Hypothalamus (tissue), 51 donors: Measurements from ENCODE around the gene USP3.
"Not testable (repeated sequence)": the region's sequence is repeated elsewhere in the genome, so short reads cannot be mapped to it uniquely, and the experiment has no call there.

Source experiments
- DNase-seq, 51 donors: peaks; one replicate each; lab custom pipeline; 2025; lab: John Stamatoyannopoulos, UW

USP3 gene

DNA sequence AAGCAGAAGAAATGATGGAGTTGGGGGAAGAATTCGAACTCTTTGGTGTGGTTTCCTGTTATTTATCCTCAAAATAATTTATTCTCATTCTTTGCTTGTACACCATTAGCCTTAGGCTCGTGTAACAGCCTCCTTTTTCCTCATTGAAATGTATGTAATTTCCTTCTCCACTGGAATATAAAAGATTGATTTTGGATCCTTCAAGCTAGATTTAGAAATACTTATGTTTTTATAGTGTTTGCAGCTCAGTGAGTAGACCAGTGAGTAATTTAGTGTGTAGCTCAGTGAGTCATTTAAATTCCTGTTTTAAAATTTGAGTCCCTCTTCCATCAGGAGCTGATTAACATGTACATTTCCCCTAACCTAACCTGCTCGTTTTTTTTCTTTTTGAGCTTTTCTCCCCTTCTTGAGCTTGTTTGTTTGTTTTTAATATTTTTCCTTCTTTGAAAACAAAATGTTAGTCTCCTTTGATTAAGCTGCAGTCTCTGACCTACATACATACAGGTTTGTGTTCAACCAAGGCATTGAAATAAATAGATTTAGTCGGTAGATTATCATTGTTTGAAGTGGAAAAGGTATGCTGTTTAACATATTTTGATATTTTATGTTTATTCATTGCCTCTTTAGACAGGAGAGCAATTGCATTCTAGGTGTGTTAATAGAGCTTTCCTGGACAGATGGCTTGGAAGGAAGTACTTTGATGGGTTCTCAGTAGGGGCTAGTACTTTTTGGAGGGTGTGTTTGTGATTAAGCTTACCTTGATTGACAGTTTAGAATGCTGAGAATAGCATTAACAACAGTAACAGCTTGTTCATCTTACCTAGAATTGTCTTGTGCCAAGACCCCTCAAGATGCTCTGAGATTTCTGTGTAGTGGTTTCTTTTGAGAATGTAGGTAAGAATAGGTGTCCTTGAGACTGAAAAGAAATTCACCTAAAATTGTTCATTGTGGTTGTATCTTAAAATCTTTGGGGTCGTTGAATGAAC lies 5.9 kb downstream of the USP3 start:
- DNase-seq = no peak

DNA sequence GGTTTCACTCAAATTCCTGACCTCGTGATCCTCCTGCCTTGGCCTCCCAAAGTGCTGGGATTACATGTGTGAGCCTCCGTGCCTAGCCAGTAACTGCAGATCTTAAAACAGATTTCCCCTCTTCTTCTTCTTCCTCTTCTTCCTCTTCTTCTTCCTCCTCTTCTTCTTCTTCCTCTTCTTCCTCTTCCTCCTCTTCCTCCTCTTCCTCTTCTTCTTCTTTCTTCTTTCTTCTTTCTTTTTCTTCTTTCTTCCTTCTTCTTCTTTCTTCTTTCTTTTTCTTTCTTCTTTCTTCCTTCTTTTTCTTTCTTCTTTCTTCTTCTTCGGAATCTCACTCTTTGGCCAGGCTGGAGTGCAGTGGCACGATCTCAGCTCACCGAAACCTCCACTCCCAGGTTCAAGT lies 7.8 kb downstream of the USP3 start:
- no peak for DNase-seq

DNA sequence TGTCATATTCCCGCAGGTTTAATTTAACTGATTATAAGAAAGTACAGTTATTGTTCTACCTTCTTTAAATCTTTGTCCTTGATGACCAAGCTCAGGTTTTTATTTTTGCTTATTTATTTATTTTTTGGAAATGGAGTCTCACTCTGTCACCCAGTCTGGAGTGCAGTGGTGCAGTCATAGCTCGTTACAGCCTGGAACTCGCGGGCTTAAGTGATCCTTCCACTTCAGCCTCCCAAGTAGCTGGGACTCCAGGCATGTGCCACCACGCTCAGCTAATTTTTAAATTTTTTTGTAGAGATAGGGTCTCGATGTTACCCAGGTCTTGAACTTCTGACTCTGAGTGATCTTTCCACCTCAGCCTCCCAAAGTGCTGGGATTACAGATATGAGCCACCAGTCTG lies 8.9 kb downstream of the USP3 start:
- no peak for DNase-seq

DNA sequence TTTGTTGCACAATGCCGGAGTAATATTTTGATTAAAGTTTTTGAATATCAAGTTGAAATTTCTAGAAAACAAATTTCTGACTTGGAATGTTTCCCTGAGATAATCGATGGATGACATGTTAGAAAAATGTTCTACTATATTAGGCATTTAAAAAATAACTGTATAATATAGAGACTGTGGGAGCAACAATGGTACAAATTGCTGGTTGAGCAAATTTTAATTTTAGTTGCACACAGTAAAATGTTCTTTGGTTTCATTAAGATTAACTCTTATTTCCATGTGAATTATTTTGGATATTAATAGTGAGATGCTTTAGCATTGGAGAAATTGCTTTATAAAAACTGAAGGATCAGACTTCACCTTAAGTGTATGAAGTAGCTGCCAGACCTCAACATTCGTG lies 9.3 kb downstream of the USP3 start:
- DNase-seq = no peak

DNA sequence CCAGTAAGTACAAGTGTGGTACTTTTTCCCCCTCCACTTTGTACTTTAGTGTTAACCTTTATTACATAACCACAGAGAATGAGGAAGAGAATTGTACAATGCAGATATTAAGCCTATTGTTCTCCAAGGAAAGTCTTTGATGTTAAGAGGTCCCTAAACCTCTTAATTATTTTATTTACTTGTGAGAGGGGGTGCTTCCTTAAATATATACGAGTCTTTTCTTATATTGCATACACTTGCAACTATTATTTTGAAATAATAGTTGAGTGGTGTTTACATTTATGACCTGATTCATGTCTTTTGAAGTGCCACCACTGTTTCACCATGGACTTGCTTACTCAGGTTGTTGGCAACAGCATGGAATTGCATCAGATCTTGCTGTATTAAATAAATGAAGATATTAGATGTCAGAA lies 10.1 kb downstream of the USP3 start:
- DNase-seq = no peak

DNA sequence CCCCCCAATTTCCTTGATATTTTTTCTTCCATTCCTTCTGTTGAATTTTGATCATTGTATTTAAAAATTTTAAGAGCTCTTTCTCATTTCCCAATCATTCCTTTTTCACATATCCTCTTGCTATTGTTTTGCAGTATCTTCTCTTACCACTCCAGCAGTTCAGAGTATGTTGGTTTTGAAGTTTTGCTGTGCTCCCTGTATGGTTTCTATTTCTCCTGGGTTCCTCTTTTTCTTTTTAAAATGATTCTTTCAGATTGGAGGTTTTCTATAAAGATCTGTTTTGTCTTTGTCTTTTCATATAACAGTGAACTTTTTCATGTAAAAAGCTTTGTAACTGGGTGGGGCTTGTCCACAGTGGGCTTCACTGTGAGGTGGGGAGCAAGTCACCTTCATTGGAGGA lies 12.8 kb downstream of the USP3 start:
- DNase-seq = no peak

DNA sequence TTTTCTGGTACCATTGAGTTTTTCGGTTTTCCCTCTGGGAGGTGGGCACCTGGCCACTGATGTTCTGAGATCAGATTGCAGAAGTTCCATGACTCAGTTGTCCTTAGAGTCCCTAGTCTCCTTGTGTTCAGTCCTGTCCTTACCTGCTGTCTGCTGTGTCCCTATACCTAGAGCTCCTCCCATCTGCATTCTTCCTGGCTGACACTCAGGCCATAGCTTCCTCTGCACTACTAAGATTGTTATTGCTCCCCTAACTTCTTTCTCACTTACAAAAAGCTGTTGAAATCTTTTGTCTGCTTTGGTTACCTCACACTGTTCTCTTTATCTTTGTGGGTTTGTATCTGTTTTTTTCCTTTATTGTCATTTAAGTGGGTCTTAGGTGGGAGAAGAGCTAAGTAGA lies 13.2 kb downstream of the USP3 start:
- DNase-seq = no peak

DNA sequence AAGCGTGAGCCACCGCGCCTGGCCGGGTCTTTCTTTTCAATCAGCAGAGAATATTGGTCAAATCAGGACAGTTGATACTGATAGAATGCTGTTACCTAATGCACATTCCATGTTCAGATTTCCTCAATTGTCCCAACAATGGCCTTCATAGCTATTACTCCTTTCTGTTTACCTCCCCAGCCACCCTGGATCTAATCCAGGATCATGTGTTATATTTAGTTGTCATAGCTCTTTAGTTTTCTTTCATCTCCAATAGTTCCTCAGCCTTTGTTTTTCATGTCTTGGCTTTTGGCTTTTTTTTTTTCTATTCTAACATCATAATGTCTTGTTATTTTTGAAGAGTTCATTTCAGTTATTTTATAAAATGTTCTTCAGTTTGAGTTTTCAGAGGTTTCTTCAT lies 14.6 kb downstream of the USP3 start:
- no peak for DNase-seq

DNA sequence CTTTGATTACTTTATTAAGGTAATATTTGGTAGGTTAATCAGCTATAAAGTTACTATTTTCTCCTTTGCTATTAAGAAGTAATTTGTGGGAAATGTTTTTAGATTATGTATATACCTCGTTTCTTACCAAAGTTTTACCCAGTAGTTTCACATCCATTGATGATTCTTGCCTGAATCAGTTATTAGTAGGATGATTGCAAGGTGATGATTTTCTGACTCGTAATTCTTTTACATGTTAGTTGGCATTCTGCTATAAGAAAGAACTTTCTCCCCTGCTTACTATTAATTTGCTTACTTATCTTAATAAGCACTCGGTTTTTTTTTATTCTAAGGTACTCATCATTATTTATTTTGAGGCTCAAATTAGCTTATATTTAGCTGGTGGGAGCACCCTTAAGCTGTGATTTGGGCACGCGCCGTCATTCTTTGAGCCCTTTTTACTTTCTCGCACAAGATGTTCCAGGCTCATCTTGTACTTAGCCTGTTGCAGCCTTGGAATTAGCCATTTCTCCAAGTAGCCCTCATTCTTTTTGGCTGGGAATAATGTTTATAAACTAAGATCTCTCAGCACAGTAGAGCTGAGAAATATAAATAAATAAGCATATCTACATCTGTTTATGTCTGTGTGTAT lies 15.3 kb downstream of the USP3 start:
- no peak for DNase-seq

DNA sequence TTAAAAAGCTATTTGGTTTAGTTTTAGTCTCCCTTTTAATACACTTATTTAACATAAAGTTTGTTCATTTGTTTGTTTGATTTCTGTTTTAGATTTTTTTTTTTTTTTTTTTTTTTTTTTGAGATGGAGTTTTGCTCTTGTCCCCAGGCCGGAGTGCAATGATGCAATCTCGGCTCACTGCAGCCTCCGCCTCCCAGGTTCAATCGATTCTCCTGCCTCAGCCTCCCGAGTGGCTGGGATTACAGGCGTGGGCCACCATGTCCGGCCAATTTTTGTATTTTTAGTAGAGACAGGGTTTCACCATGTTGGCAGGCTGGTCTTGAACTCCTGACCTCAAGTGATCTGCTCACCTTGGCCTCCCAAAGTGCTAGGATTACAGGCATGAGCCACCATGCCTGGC lies 16.1 kb downstream of the USP3 start:
- not testable (repeated sequence) for DNase-seq

DNA sequence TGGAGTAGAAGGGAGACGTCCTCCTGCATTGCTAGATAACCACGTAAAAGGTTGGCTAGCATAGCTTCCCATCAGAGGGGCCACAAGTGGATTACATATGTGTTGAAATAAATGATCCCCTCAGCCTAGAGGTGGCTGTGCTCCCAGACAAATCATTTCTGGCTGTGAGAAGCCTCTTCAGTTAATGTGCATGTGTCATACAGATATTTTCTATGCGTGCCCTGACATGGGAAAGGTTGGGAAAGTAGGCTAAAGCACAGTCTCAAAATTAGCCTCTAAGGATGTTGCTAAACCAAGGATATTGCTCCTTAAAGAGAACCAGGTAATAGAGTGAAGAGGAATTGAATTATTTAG lies 17.8 kb downstream of the USP3 start:
- DNase-seq = no peak

DNA sequence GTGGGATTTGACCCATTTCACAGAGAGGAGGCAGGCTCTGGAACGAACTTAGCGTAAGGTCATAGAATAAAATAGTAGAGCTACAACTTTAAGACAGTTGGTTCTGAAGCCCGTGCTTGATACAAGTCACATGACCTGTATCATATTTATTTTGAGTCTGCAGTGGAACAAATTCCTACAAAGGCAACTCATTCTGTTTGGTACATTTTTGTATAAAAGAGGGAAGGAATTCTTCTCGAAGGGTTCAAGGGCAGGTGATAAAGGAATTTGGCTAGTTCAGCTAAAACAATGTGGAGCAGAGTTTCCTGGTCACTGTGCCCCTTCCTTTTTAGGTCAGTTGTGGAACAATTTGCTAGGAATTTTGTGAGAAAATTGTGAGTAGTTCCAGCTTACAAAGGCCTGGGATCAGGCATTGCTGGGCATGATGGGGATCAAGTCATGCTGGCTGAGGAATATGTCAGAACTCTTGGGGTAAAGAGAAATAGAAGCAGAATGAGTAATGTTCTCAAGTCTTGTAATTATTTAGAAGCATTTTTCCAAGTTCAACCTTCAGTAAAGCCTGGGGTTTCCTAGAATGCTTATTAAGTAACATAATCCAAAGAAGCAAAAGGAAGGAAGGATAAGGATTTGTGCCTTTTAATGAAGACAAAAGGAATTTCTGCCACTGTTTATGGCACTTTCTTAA lies 19.1 kb downstream of the USP3 start:
- DNase-seq = no peak

DNA sequence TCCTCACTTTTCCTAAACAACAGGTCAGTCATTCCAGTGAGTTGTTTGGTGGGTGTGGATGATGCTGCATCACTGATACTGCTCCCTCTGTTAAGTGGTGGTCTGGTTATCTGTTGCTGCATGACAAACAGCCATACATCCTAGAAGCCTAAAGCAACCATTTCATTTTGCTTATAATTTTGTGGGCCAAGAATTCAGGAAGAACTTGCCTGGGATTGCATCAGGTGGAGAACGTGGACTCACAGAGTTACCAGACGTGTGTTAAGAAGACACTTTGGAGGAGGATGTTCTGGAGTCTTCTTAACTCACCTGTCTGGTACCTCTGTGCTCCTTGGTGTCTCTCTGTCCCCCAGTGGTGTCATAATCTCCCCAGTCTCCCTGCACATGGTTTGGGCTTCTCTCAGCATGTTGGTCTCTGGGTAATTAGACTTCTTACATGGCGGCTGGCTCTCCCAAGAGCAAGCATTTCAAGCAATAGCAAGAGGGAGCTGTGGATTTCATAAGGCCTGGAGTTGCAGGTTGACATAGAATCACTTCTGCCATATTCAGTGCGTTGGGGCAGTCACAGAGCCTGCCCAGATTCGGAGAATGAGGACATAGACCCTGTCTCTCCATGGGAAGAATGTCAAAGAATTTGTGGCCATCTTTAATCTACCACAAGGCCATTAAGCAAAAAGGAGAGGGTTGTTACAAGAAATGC lies 20.1 kb downstream of the USP3 start:
- DNase-seq = no peak

DNA sequence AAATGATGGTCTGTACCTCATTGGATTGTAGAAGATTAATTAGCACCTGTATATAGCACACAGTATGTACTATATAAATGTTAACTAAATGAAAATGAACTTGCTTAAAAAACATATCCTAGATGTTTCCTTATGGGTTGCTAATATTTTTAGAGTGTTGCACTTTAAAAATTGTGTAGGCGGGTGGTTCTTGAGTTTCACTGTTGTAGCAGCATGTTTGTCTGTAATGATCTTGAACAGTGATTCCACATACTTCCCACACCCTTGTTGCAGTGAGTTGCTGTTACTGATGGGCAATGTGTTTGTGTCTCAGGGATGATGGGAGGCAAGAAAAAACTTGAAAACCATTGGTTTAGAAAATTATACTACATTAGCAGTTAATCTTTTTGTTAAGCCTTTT lies 22.0 kb downstream of the USP3 start:
- DNase-seq = no peak

DNA sequence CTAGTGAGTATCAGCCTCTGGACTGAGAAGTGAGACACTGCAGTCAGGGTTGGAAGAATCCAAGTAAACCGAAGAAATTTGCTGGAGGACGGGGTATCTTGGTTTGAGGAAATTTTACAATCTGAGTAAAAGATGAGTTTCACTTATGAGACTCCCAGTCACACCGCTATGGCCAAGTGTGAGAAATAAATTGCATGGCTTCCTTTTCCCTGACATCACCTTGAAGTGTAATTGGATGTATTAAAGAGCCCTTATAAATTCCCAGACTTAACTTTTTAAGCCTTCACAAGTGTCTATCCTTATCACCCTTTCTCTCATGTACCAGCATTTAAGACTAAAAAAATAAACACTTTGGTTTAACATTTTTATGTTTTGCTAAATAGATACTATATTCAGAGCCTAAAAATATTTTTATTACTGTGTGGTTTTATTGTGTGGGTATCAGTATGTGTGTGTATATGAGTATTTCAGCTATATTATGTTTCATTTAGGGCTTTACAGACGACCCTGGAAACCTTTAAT lies 23.8 kb downstream of the USP3 start:
- DNase-seq = no peak

DNA sequence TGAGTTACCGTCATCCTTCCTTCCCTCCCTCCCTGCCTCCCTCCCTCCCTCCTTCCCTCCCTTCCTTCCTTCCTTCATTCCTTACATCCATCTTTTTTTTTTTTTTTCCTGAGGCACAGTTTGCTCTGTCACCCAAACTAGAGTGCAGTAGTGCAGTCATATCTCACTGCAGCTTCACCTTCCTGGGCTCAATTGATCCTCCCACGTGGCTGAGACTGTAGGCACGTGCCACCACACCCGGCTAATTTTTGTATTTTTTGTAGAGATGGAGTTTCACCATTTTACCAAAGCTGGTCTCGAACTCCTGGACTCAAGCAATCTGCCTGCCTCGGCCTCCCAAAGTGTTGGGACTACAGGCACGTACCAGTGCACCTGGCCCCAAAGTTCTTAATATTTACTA lies 25.8 kb downstream of the USP3 start:
- no peak for DNase-seq

DNA sequence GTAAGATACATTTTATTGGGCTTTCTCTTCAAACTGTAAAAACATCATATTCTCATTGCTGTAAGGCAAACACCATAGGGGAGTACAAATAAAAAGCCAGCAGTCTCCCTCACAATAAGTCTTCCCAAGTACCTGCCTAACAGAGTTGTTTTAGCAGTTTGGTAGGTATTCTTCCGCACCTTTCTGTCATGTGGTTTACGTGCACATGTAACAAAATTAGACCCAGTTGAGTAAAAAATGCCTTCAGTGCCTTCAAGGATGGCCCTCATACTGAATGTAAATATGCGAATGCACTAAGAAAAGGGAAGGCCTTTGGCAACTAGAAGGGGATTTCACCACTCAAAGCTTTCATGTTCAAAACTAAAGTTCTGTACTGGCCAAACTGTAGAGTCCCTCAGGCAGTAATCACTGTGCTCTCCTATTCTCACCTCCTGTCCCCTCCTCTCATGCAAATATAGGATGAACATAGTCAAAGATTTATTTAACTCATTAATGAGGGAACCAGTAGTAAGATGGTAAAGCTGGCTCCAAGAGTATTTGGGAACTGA lies 26.4 kb downstream of the USP3 start:
- no peak for DNase-seq

DNA sequence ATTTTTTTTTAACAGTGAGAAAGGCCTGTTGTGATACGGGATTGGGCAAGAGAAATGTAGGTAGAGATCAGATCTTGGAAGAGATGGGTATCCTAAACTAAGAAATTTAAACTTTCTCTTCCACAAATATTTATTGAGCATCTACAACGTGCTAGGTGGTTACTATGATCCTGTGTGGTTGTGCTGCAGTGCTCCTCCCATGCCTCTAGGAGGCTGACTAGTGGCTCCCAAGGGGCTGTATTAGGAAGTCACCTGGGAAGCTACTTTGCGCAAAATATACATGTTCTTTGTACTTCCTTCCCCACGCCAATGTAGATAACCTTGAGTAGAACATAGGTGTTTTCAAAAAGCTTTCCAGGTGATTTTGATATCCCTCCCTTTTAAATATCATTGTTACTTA lies 27.2 kb downstream of the USP3 start:
- no peak for DNase-seq

DNA sequence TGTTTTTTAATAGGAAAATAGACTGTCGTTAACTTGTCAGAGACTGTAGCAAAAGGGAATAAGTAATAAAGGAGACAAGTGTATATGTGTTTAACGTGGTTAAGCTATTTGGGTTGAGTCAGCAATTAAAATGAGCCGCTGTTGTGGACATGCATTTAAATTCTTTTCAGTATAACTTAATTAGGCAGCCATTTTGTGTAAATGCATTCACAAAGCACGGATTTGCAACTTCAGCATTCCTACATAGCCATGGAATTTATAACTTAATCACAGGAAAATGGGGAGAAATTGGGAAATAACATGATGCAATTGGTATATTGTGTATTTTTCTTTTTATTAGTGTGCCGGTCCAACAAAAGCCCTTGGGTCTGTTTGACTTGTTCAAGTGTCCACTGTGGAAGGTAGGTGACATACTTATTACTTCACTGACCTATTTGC lies 27.9 kb downstream of the USP3 start:
- no peak for DNase-seq

DNA sequence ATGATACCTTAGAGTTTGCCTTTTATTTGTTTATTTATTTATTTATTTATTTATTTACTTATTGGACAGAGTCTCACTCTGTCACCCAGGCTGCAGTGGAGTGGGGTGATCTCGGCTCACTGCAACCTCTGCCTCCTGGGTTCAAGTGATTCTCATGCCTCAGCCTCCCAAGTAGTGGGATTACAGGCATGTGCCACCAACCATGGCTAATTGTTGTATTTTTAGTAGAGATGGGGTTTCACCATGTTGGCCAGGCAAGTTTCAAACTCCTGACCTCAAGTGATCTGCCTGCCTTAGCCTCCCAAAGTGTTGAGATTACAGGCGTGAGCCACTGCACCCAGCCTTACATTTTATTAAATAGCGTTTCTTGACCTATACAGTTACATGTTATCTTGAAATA lies 30.5 kb downstream of the USP3 start:
- DNase-seq = not testable (repeated sequence)

DNA sequence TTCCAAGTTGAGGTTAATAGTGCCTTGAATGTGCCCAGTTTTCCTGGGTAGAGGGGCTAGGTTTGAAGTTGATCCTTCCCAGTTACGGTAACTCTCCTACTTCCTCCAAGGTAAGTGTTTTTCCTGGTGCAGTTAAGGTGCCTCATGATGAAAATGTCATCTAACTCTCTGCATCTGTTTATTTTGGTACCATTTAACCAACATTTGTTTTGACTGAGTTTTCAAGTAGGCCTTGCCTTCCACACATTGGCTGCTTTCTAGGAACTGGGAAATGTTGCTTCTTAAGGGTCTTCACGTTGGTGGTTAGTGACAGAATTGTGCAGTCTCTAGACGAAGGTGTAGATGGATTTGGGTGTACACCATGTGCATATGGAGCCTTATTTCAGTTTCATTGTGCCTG lies 31.3 kb downstream of the USP3 start:
- no peak for DNase-seq
